Measurements from ENCODE around the gene SLC37A1. TPM values are rescaled to one million over a fixed set of nuclear protein-coding genes. Genes with fewer than 3 reads are reported as not detected.

SLC37A1 gene
- total RNA-seq, 1 experiment from 2014 or later: 23.5 TPM

DNA sequence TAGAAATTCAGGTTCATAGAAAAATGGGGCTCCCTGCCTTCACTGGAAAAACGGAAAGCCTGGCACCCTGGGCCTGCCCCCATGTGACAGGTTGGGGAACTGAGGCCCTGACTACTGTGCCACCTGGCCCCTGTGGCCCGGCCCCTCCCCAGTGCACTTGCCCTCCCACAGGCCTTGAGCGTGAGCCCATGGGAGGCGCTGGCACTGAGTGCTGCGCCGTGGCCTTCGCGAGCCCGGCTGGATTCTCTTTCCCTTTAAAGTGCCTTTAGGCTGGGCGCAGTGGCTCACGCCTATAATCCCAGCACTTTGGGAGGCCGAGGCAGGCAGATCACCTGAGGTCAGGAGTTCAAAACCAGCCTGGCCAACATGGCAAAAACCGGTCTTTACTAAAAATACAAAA is 45.7 kb downstream of the SLC37A1 start:
- H3K4me1 ChIP-seq (replicated peaks; ENCODE audit: insufficient read depth): no peaks in the 10 kb centered on the region
- no TSS peak for BruUV-seq (replicated peaks)
- intact Hi-C loops (cut with micrococcal nuclease; ENCODE audit: unreplicated experiment): no loop called here

DNA sequence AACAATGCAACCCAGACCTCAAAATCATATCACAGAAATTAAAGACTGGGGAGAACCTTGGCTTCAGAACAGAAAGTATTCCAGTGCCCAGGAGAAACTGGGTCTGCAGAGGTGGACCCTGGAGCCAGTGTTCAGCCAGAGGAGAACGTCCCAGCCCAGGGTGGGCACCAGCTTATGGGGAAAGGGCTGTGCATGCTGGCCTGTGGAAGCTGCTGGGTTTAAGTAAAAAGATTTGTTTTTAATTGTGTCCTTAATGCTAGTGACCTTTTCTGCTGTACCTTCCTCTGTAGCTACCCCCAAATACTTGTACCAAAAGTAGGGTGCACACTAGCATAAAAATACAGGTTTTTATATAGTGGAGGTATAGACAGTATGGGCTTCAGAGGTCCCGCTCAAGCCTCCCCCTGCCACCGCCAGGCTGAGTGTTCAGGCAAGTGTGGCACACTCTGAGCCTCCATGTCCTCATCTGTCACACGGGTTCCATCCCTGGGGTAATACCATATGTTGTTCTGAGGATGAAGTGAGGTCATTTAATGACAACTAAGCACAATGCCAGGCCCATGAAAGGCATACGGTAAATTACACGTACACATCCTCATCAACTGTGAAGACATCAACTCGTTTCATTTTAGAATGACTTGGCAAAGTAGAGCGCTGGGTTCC is 47.0 kb downstream of the SLC37A1 start:
- CTCF ChIA-PET: no interaction called here
- intact Hi-C loops (cut with micrococcal nuclease; ENCODE audit: unreplicated experiment): no loop called here
- POLR2A ChIA-PET (ENCODE audit: unreplicated experiment): no interaction called here
- Histone ChIP-seq H3K4me1 (replicated peaks; ENCODE audit: insufficient read depth) (no peaks in the 10 kb centered on the region), H3K36me3 (ENCODE audit: low read depth) (no peaks in the 10 kb centered on the region), H3K9me2 (ENCODE audit: insufficient read depth) (no peaks in the 10 kb centered on the region), H3K27me3 (ENCODE audit: insufficient read depth, low read depth) (no peaks in the 10 kb centered on the region), H3K79me2 (ENCODE audit: low read depth) (no peaks in the 10 kb centered on the region), H3F3A (ENCODE audit: insufficient read depth, low read depth) (no peaks in the 10 kb centered on the region), H2AFZ (no peak overlapping the region), H3K27ac (no peak overlapping the region), H3K4me3 (no peak overlapping the region), H3K9me3 (ENCODE audit: insufficient read depth, low read depth) (no peaks in the 10 kb centered on the region), H3K4me2 (no peak overlapping the region), H4K20me1 (ENCODE audit: insufficient read depth) (no peaks in the 10 kb centered on the region)
- no TSS peak for BruUV-seq (replicated peaks)
- no peak for DNase-seq
- TF ChIP-seq, protein P1, sequence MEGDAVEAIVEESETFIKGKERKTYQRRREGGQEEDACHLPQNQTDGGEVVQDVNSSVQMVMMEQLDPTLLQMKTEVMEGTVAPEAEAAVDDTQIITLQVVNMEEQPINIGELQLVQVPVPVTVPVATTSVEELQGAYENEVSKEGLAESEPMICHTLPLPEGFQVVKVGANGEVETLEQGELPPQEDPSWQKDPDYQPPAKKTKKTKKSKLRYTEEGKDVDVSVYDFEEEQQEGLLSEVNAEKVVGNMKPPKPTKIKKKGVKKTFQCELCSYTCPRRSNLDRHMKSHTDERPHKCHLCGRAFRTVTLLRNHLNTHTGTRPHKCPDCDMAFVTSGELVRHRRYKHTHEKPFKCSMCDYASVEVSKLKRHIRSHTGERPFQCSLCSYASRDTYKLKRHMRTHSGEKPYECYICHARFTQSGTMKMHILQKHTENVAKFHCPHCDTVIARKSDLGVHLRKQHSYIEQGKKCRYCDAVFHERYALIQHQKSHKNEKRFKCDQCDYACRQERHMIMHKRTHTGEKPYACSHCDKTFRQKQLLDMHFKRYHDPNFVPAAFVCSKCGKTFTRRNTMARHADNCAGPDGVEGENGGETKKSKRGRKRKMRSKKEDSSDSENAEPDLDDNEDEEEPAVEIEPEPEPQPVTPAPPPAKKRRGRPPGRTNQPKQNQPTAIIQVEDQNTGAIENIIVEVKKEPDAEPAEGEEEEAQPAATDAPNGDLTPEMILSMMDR (conservative IDR thresholded peaks at IDR 0.05): no peak
- TF ChIP-seq EZH2 (IDR thresholded peaks at IDR 0.05; ENCODE audit: low read depth): no peak

More for the DNA sequence above, 45.7 kb downstream of the SLC37A1 start:
- no peak overlapping the region for H3K4me3 ChIP-seq
- H3K27ac ChIP-seq: no peak overlapping the region
- POLR2A ChIA-PET (ENCODE audit: unreplicated experiment): no interaction called here
- H3K9me2 ChIP-seq (ENCODE audit: insufficient read depth): no peaks in the 10 kb centered on the region
- DNase-seq: no peak
- H2AFZ ChIP-seq: no peak overlapping the region
- H4K20me1 ChIP-seq (ENCODE audit: insufficient read depth): no peaks in the 10 kb centered on the region
- TF ChIP-seq EZH2 (IDR thresholded peaks at IDR 0.05; ENCODE audit: low read depth): no peak
- TF ChIP-seq, protein P1 (conservative IDR thresholded peaks at IDR 0.05): no peak
- H3K9me3 ChIP-seq (ENCODE audit: insufficient read depth, low read depth): no peaks in the 10 kb centered on the region
- H3K27me3 ChIP-seq (ENCODE audit: insufficient read depth, low read depth): no peaks in the 10 kb centered on the region
- CTCF ChIA-PET: interaction anchor here (0.6 kb wide), 1 partner anchor 20 kb away, joined by 3 read pairs; no protein-coding TSS in a partner anchor
- H3K4me2 ChIP-seq: no peak overlapping the region
- H3F3A ChIP-seq (ENCODE audit: insufficient read depth, low read depth): no peaks in the 10 kb centered on the region
- H3K79me2 ChIP-seq (ENCODE audit: low read depth): no peaks in the 10 kb centered on the region
- no peaks in the 10 kb centered on the region for H3K36me3 ChIP-seq (ENCODE audit: low read depth)

DNA sequence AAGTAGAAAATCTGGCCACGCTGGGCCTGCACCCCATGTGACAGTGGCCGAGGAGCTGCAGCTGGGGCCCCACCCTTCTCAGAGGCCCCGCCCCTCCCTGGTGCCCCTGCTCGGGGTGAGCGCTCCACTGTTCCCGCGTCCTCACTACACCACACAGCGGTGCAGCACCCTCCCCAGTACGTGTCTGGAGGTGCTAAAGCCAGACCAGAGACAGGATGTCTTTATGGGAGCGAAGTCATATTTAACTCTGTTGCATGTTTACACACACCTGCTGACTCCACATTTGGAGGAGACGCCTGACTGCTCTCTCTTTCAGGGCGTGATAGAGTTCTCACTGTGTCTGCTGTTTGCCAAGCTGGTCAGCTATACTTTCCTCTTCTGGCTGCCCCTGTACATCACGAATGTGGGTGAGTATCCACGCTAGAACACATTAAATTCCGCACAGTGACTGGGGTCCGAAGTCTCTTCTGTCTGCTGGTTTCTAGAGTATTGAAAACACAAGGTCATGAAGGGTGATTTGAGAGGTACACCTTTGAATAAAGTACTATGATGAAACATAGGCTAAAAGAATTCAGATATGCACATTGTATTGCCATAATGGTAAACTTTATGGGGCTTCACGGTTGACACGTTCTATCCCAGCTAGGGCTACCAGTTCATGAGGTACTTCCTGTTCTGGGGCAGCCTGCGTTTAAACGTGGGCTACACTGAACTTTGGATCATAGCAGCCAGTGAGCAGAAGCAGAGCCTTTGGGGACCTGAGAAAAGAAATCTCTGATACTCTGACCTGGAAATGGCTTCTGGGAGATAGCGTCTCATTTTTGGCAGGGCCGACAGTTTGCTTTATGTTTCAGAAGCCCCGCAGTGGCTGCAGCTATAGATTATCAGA is 48.4 kb downstream of the SLC37A1 start:
- TF ChIP-seq, protein P1 (conservative IDR thresholded peaks at IDR 0.05): no peak
- no peak for TF ChIP-seq EZH2 (IDR thresholded peaks at IDR 0.05; ENCODE audit: low read depth)
- CTCF ChIA-PET: no interaction called here
- Histone ChIP-seq H3K36me3 (ENCODE audit: low read depth) (no peaks in the 10 kb centered on the region), H3K4me2 (no peak overlapping the region), H3K4me3 (no peak overlapping the region), H4K20me1 (ENCODE audit: insufficient read depth) (no peaks in the 10 kb centered on the region), H3K27ac (no peak overlapping the region), H3F3A (ENCODE audit: insufficient read depth, low read depth) (no peaks in the 10 kb centered on the region), H3K9me2 (ENCODE audit: insufficient read depth) (no peaks in the 10 kb centered on the region), H2AFZ (no peak overlapping the region), H3K27me3 (ENCODE audit: insufficient read depth, low read depth) (no peaks in the 10 kb centered on the region), H3K4me1 (replicated peaks; ENCODE audit: insufficient read depth) (no peaks in the 10 kb centered on the region), H3K79me2 (ENCODE audit: low read depth) (no peaks in the 10 kb centered on the region), H3K9me3 (ENCODE audit: insufficient read depth, low read depth) (no peaks in the 10 kb centered on the region)
- no peak for DNase-seq
- POLR2A ChIA-PET (ENCODE audit: unreplicated experiment): no interaction called here
- no TSS peak for BruUV-seq (replicated peaks)
- intact Hi-C loops (cut with micrococcal nuclease; ENCODE audit: unreplicated experiment): no loop called here
